ENCODE results near the gene CTDNEP1.

DNA sequence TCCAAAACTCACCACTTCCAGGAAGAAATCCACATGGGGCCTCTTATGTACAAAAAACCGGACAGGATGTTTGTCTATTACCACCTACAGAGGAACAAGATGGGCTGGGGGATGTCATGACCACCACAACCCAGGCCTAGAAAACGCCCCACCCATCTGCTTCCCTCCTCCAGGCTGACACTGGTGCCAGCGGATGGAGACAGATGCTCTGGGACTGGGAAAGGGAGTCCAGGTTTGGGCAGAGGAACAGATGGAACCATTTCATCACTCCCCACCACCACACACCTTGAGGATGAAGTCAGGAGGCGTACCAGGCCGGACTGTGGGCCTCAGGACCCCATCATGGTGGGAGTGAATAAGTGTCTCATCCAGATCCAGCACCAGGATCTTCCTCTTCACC, 4.8 kb downstream of the CTDNEP1 start:
- TF ChIP-seq, protein P1, sequence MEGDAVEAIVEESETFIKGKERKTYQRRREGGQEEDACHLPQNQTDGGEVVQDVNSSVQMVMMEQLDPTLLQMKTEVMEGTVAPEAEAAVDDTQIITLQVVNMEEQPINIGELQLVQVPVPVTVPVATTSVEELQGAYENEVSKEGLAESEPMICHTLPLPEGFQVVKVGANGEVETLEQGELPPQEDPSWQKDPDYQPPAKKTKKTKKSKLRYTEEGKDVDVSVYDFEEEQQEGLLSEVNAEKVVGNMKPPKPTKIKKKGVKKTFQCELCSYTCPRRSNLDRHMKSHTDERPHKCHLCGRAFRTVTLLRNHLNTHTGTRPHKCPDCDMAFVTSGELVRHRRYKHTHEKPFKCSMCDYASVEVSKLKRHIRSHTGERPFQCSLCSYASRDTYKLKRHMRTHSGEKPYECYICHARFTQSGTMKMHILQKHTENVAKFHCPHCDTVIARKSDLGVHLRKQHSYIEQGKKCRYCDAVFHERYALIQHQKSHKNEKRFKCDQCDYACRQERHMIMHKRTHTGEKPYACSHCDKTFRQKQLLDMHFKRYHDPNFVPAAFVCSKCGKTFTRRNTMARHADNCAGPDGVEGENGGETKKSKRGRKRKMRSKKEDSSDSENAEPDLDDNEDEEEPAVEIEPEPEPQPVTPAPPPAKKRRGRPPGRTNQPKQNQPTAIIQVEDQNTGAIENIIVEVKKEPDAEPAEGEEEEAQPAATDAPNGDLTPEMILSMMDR (IDR thresholded peaks at IDR 0.05; ENCODE audit: borderline replicate concordance, extremely low read depth, low read length, poor library complexity, severe bottlenecking): no peak
- TF ChIP-seq EZH2 (IDR thresholded peaks at IDR 0.05; ENCODE audit: borderline replicate concordance, low read depth, low read length, severe bottlenecking): no peak

Measured in DND-41 (cell line).